H7 (cell line): ENCODE data around the gene CD69. TPM values are rescaled to one million over a fixed set of nuclear protein-coding genes. Genes with fewer than 3 reads are reported as not detected.
"Not testable (repeated sequence)": the region's sequence is repeated elsewhere in the genome, so short reads cannot be mapped to it uniquely, and the experiment has no call there.

Experiments used
- DNase-seq: peaks from one replicate; pipeline ENCODE4 v3.0.0; 2012
- H3K27me3 ChIP-seq: 2 replicates; pipeline ENCODE4 v1.6.0; 2011; ENCODE audit warnings: mild to moderate bottlenecking, low read length; ENCODE audit not compliant: control insufficient read depth, insufficient read depth
- H3K36me3 ChIP-seq: replicated peaks from 2 replicates; pipeline ENCODE4 v1.5.1; 2011; ENCODE audit warnings: low read length; ENCODE audit not compliant: control insufficient read depth, insufficient read depth
- H3K4me3 ChIP-seq: 2 replicates; pipeline ENCODE4 v1.5.1; 2011; ENCODE audit warnings: low read depth, mild to moderate bottlenecking, control low read depth, low read length, moderate library complexity; ENCODE audit not compliant: insufficient read depth
- total RNA-seq: library from RNA; depleted of rRNA; stranded (reverse); fragments of >200 nt; shearing (Covaris generic); gene quantifications from 2 replicates; pipeline ENCODE4 v1.2.3, GENCODE V29; 2014

Gene CD69
- total RNA-seq, 1 experiment from 2014 or later = not detected

- no peaks in the 10 kb centered on the region for H3K36me3 ChIP-seq
- H3K27me3 ChIP-seq = no peaks in the 10 kb centered on the region
- H3K4me3 ChIP-seq = no peak overlapping the region
- no peak for DNase-seq
Measured at GRCh38 chr12:9745199-9745598, 15.5 kb downstream of the CD69 start.

- no peak overlapping the region for H3K4me3 ChIP-seq
- no peak for DNase-seq
- no peaks in the 10 kb centered on the region for H3K36me3 ChIP-seq
Measured at GRCh38 chr12:9742661-9743060, 18.0 kb downstream of the CD69 start.

GRCh38 chr12:9741726-9742125 lies 19.0 kb downstream of the CD69 start:
- H3K27me3 ChIP-seq = no peaks in the 10 kb centered on the region
- no peak for DNase-seq
- no peak overlapping the region for H3K4me3 ChIP-seq
- H3K36me3 ChIP-seq = no peaks in the 10 kb centered on the region

More at GRCh38 chr12:9742661-9743060, 18.0 kb downstream of the CD69 start:
- no peaks in the 10 kb centered on the region for H3K27me3 ChIP-seq

GRCh38 chr12:9740106-9740750 lies 20.5 kb downstream of the CD69 start:
- DNase-seq = no peak
- H3K27me3 ChIP-seq = no peaks in the 10 kb centered on the region; the same call in 1 of the 2 replicates
- H3K36me3 ChIP-seq = no peaks in the 10 kb centered on the region
- H3K4me3 ChIP-seq = peak overlapping the region; percentile 21; the same call in 1 of the 2 replicates

- not testable (repeated sequence) for DNase-seq, H3K36me3 ChIP-seq, H3K27me3 ChIP-seq
- peak overlapping the region; percentile 21; the same call in 1 of the 2 replicates for H3K4me3 ChIP-seq
Measured at GRCh38 chr12:9739404-9740105, 21.1 kb downstream of the CD69 start.

GRCh38 chr12:9738905-9739304 lies 21.8 kb downstream of the CD69 start:
- H3K4me3 ChIP-seq, DNase-seq, H3K36me3 ChIP-seq, H3K27me3 ChIP-seq: not testable (repeated sequence)

- Histone ChIP-seq H3K36me3 (no peaks in the 10 kb centered on the region), H3K27me3 (no peaks in the 10 kb centered on the region; the same call in 1 of the 2 replicates), H3K4me3 (no peak overlapping the region)
- DNase-seq = no peak
Measured at GRCh38 chr12:9736936-9737705, 23.6 kb downstream of the CD69 start.

GRCh38 chr12:9735601-9736000 lies 25.1 kb downstream of the CD69 start:
- Histone ChIP-seq H3K4me3 (no peak overlapping the region), H3K27me3 (no peaks in the 10 kb centered on the region; the same call in 1 of the 2 replicates), H3K36me3 (no peaks in the 10 kb centered on the region)
- no peak for DNase-seq

- H3K36me3 ChIP-seq = no peaks in the 10 kb centered on the region
- DNase-seq = no peak
- H3K4me3 ChIP-seq = no peak within 1 kb of the TSS
- no peaks in the 10 kb centered on the region; the same call in 1 of the 2 replicates for H3K27me3 ChIP-seq
Measured at GRCh38 chr12:9732921-9733461, 27.7 kb downstream of the CD69 start, which contains the start of gene CLECL1. CLECL1 (minus strand) TSS chr12:9733097.

- DNase-seq = no peak
- H3K4me3 ChIP-seq = no peak overlapping the region
- no peaks in the 10 kb centered on the region for H3K36me3 ChIP-seq
Measured at GRCh38 chr12:9731797-9732196, 28.9 kb downstream of the CD69 start.

GRCh38 chr12:9731393-9731792 lies 29.3 kb downstream of the CD69 start:
- no peak overlapping the region for H3K4me3 ChIP-seq
- DNase-seq = no peak
- no peaks in the 10 kb centered on the region for H3K36me3 ChIP-seq
- no peaks in the 10 kb centered on the region; the same call in 1 of the 2 replicates for H3K27me3 ChIP-seq

More at GRCh38 chr12:9731797-9732196, 28.9 kb downstream of the CD69 start:
- H3K27me3 ChIP-seq = no peaks in the 10 kb centered on the region; the same call in 1 of the 2 replicates

GRCh38 chr12:9730591-9730990 lies 30.1 kb downstream of the CD69 start:
- no peak for DNase-seq
- no peaks in the 10 kb centered on the region for H3K27me3 ChIP-seq
- no peak overlapping the region for H3K4me3 ChIP-seq
- no peaks in the 10 kb centered on the region for H3K36me3 ChIP-seq

- no peaks in the 10 kb centered on the region for H3K27me3 ChIP-seq
- no peak overlapping the region for H3K4me3 ChIP-seq
- H3K36me3 ChIP-seq = no peaks in the 10 kb centered on the region
- DNase-seq = no peak
Measured at GRCh38 chr12:9730011-9730410, 30.7 kb downstream of the CD69 start.

- Histone ChIP-seq H3K4me3 (no peak overlapping the region), H3K27me3 (no peaks in the 10 kb centered on the region), H3K36me3 (no peaks in the 10 kb centered on the region)
- DNase-seq = no peak
Measured at GRCh38 chr12:9729082-9729481, 31.6 kb downstream of the CD69 start.
